HG02981 (cell line): ENCODE results near the gene LDB2.

Experiments used
- ATAC-seq: cut with Tn5 transposase; IDR thresholded peaks from one replicate; pipeline ENCODE4 v1.9.1; 2021; ENCODE audit warnings: mild to moderate bottlenecking, moderate library complexity; ENCODE audit not compliant: unreplicated experiment

Gene LDB2

GRCh38 chr4:16508968-16509367, 389.5 kb downstream of the LDB2 start:
- no peak for ATAC-seq

GRCh38 chr4:16505726-16506125, 392.7 kb downstream of the LDB2 start:
- no peak for ATAC-seq

- ATAC-seq, result no peak
Measured at GRCh38 chr4:16505267-16505666, 393.2 kb downstream of the LDB2 start.

GRCh38 chr4:16503421-16504100, 394.9 kb downstream of the LDB2 start:
- ATAC-seq, result no peak

- ATAC-seq, result no peak
Measured at GRCh38 chr4:16498978-16499377, 399.5 kb downstream of the LDB2 start.

GRCh38 chr4:16496501-16496900, 401.9 kb downstream of the LDB2 start:
- no peak for ATAC-seq

- no peak for ATAC-seq
Measured at GRCh38 chr4:16492872-16493271, 405.6 kb downstream of the LDB2 start.

GRCh38 chr4:16489226-16489625, 409.2 kb downstream of the LDB2 start:
- ATAC-seq, result no peak

GRCh38 chr4:16488084-16488483, 410.4 kb downstream of the LDB2 start:
- no peak for ATAC-seq

GRCh38 chr4:16484711-16485110, 413.7 kb downstream of the LDB2 start:
- ATAC-seq, result no peak

- no peak for ATAC-seq
Measured at GRCh38 chr4:16483540-16483939, 414.9 kb downstream of the LDB2 start.

GRCh38 chr4:16480011-16480410, 418.4 kb downstream of the LDB2 start:
- no peak for ATAC-seq

GRCh38 chr4:16472537-16472936, 425.9 kb downstream of the LDB2 start:
- ATAC-seq, result no peak

- ATAC-seq, result no peak
Measured at GRCh38 chr4:16467061-16467460, 431.4 kb downstream of the LDB2 start.

GRCh38 chr4:16466581-16466980, 431.9 kb downstream of the LDB2 start:
- ATAC-seq, result no peak

- ATAC-seq, result no peak
Measured at GRCh38 chr4:16464651-16465050, 433.8 kb downstream of the LDB2 start.

- no peak for ATAC-seq
Measured at GRCh38 chr4:16462656-16463055, 435.8 kb downstream of the LDB2 start.

- no peak for ATAC-seq
Measured at GRCh38 chr4:16461362-16461761, 437.1 kb downstream of the LDB2 start.

GRCh38 chr4:16457944-16458343, 440.5 kb downstream of the LDB2 start:
- no peak for ATAC-seq
